Ascending aorta (tissue), 2 donors: ENCODE data around the gene RFFL. TPM values are rescaled to one million over a fixed set of nuclear protein-coding genes. Genes with fewer than 3 reads are reported as not detected.
A peak's percentile ranks its signal among the peaks of the same experiment; 100 is the strongest.
"Not testable (repeated sequence)": the region's sequence is repeated elsewhere in the genome, so short reads cannot be mapped to it uniquely, and the experiment has no call there.

Experiments used
- DNase-seq, 2 donors: peaks; one replicate each; pipeline ENCODE4 v3.0.0-alpha.2; 2019; ENCODE audit warnings: low spot score in 2 of 2
- H3K27ac ChIP-seq, 2 donors: fragments of 200-600 bp; sonication (generic); one replicate each; pipeline ENCODE4 v1.5.1; 2016 to 2017; ENCODE audit warnings: mild to moderate bottlenecking in 1 of 2
- H3K27me3 ChIP-seq: fragments of 200-600 bp; sonication (generic); one replicate; pipeline ENCODE4 v1.5.1; 2017
- H3K36me3 ChIP-seq, 2 donors: fragments of 200-600 bp; sonication (generic); one replicate each; pipeline ENCODE4 v1.5.1; 2016
- H3K4me1 ChIP-seq, 2 donors: fragments of 200-600 bp; sonication (generic); one replicate each; pipeline ENCODE4 v1.5.1; 2016 to 2017; ENCODE audit warnings: mild to moderate bottlenecking in 1 of 2
- H3K4me3 ChIP-seq, 2 donors: fragments of 200-600 bp; sonication (generic); one replicate each; pipeline ENCODE4 v1.5.1; 2016 to 2017; ENCODE audit warnings: mild to moderate bottlenecking in 1 of 2
- H3K9me3 ChIP-seq, 2 donors: fragments of 200-600 bp; sonication (generic); one replicate each; pipeline ENCODE4 v1.5.1; 2016
- CTCF ChIP-seq, 3 experiments: fragments of 200-600 bp in 2 of 3; fragments of 450-650 bp in 1 of 3; sonication (generic) in 2 of 3; IDR thresholded peaks; one replicate each; pipeline ENCODE4 v1.5.1; 2016 to 2019; ENCODE audit warnings: antibody characterized with exemption in 3 of 3, mild to moderate bottlenecking in 1 of 3, moderate library complexity in 1 of 3
- intact Hi-C: fragments of 100-400 bp; cut with DNase I; formaldehyde crosslinking; loops from one replicate; pipeline ENCODE4 v1.15.1; 2023
- total RNA-seq: library from RNA; depleted of rRNA; stranded (reverse); fragments of >200 nt; gene quantifications from one replicate; pipeline ENCODE4 v1.1.0, GENCODE V29; 2016

The RFFL gene
- total RNA-seq, 1 donor from 2014 or later: 20.0 TPM

- Histone ChIP-seq H3K27ac (no peak overlapping the region), H3K4me3 (no peak overlapping the region), H3K36me3 (peaks cover 39 to 81% of the 10 kb centered on the region in 2 donors), H3K4me1 (peaks cover 0 to under 1% of the 10 kb centered on the region in 2 donors), H3K27me3 (no peaks in the 10 kb centered on the region), H3K9me3 (no peaks in the 10 kb centered on the region)
- DNase-seq: no peak
- no peak for TF ChIP-seq CTCF (IDR thresholded peaks at IDR 0.05)
- intact Hi-C loops: no loop called here
Observed at GRCh38 chr17:35002876-35003551, 60.5 kb downstream of the RFFL start.

- Histone ChIP-seq H3K27ac (no peak overlapping the region), H3K36me3 (peaks cover 33 to 70% of the 10 kb centered on the region in 2 donors), H3K9me3 (no peaks in the 10 kb centered on the region), H3K27me3 (no peaks in the 10 kb centered on the region), H3K4me3 (no peak overlapping the region), H3K4me1 (peaks cover 0 to 13% of the 10 kb centered on the region in 2 donors)
- intact Hi-C loops: no loop called here
- TF ChIP-seq CTCF (IDR thresholded peaks at IDR 0.05): no peak
- no peak for DNase-seq
Observed at GRCh38 chr17:35001549-35001948, 62.0 kb downstream of the RFFL start.

- H3K9me3 ChIP-seq, H3K27me3 ChIP-seq, H3K27ac ChIP-seq, DNase-seq, intact Hi-C loops, H3K4me3 ChIP-seq: not testable (repeated sequence)
- H3K4me1 ChIP-seq: peaks cover 0 to 13% of the 10 kb centered on the region in 2 donors
- H3K36me3 ChIP-seq: peaks cover 35 to 72% of the 10 kb centered on the region in 2 donors
Observed at GRCh38 chr17:35000965-35001364, 62.5 kb downstream of the RFFL start.

- Histone ChIP-seq H3K27ac (no peak overlapping the region), H3K4me3 (no peak overlapping the region), H3K27me3 (no peaks in the 10 kb centered on the region), H3K4me1 (peaks cover 0 to 13% of the 10 kb centered on the region in 2 donors), H3K36me3 (peaks cover 38 to 79% of the 10 kb centered on the region in 2 donors), H3K9me3 (no peaks in the 10 kb centered on the region)
- TF ChIP-seq CTCF (IDR thresholded peaks at IDR 0.05): no peak
- intact Hi-C loops: loop anchor here (5.0 kb wide), 1 partner anchor 88 kb away; no protein-coding TSS in a partner anchor
- no peak for DNase-seq
Observed at GRCh38 chr17:34999456-34999855, 64.1 kb downstream of the RFFL start.

GRCh38 chr17:34998205-34998604 lies 65.3 kb downstream of the RFFL start:
- DNase-seq: peak in 1 of 2 donors; percentile 22
- Histone ChIP-seq H3K27ac (peak overlapping the region; percentile 54 to 76), H3K9me3 (no peaks in the 10 kb centered on the region), H3K4me1 (peaks cover 0 to 13% of the 10 kb centered on the region in 2 donors), H3K4me3 (no peak overlapping the region), H3K36me3 (peaks cover 43 to 73% of the 10 kb centered on the region in 2 donors), H3K27me3 (no peaks in the 10 kb centered on the region)
- intact Hi-C loops: loop anchor here (5.0 kb wide), 1 partner anchor 89 kb away; no protein-coding TSS in a partner anchor
- TF ChIP-seq CTCF (IDR thresholded peaks at IDR 0.05): peak; percentile 33 to 53 (median 48)

GRCh38 chr17:34997355-34997862 lies 66.1 kb downstream of the RFFL start:
- Histone ChIP-seq H3K36me3 (peaks cover 46 to 74% of the 10 kb centered on the region in 2 donors), H3K27ac (peak overlapping the region; percentile 54 to 76)

More at GRCh38 chr17:34997355-34997862, 66.1 kb downstream of the RFFL start:
- Histone ChIP-seq H3K9me3 (no peaks in the 10 kb centered on the region), H3K4me3 (no peak overlapping the region), H3K27me3 (no peaks in the 10 kb centered on the region), H3K4me1 (peaks cover 0 to 13% of the 10 kb centered on the region in 2 donors)
- intact Hi-C loops: loop anchor here (5.0 kb wide), 1 partner anchor 90 kb away; no protein-coding TSS in a partner anchor
- TF ChIP-seq CTCF (IDR thresholded peaks at IDR 0.05): no peak
- peak in 1 of 2 donors; percentile 78 for DNase-seq
